Endothelial cell of hepatic sinusoid (primary cell): ENCODE results near the gene CHD8.
"Not testable (repeated sequence)": the region's sequence is repeated elsewhere in the genome, so short reads cannot be mapped to it uniquely, and the experiment has no call there.

ENCODE experiments used
- in situ Hi-C: cut with HindIII; loops from 2 replicates; pipeline ENCODE4 v1.10.0; 2017; ENCODE audit warnings: low sequenced_read_pairs

Gene CHD8

DNA sequence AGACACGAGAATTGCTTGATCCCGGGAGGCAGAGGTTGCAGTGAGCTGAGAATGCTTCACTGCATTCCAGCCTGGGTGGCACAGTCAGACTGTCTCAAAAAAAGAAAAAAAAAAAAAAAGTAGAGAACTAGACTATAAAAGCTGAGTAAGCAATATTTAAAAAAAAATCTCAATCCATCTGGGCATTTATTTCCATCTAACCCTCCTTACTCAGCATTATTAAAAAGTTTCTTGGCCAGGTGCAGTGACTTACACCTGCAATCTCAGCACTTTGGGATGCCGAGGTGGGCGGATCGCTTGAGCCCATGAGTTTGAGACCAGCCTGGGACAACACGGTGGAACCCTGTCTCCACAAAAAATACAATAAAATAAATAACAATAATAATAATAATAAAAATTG lies 76.6 kb downstream of the CHD8 start:
- in situ Hi-C loops = no loop called here

DNA sequence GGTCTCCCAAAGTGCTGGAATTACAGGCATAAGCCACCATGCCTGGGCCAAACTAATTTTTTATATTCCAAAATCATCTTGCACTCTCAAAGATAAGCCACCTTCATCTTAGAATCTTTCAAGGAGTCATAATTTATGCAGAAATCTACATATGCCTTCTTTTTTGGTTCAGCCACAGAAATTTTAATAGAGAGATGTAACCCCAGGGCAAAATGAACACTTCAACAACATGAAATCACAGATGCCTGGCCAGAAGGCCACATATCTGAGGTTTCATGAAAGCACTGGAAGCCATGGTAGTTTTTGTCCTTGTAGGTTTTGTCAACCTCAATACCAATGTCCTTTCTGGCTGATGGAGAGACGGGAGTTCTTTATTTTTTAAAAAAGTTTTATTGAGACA lies 81.9 kb downstream of the CHD8 start:
- in situ Hi-C loops = no loop called here

DNA sequence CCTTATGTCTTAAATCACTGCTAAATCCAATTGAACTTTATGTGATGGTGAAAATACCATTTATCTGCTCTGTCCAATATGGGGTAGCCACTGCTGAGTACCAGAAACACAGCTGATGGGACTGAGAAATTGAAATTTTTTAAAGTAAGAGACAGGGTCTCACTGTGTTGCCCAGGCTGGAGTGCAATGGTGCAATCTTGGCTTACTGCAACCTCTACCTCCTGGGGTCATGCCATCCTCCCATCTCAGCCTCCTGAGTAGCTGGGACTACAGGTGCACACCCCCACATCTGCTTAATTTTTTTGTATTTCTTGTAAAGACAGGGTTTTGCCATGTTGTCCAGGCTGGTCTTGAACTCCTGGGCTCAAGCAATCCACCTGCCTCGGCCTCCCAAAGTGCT lies 83.1 kb downstream of the CHD8 start:
- in situ Hi-C loops = not testable (repeated sequence)

DNA sequence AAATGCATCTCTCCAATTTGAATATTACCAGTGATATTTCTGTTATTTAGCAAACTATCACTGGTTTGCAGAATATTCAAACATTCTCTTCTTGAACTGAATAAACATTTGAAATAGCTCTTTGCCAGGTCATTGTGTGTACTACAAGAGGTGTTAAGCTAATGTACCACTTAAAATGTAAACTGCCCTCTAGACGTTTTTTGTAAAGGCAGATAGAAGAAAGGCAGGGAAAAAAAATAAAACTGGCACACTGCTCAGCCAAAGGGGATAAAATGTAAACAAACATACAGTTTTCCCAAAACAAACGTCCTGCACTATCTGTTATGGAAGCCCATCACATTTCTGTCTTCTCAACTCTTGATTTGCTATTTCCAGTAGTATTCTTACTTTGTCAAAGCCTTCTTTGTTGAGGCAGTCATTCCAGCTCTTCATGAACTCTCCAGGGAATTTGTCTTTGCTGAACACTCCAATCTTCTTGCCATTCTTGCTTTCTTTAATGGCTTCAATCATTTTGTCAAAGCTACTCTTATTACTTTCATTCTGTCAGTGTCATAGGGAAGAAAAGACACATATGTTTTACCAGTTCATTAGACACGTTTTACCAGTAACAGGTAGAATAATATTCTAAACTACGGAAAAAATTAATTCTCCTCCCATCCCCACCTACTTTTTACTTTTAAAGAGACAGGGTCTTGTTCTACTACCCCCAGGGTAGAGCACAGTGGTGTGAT lies 85.8 kb downstream of the CHD8 start:
- in situ Hi-C loops = no loop called here

DNA sequence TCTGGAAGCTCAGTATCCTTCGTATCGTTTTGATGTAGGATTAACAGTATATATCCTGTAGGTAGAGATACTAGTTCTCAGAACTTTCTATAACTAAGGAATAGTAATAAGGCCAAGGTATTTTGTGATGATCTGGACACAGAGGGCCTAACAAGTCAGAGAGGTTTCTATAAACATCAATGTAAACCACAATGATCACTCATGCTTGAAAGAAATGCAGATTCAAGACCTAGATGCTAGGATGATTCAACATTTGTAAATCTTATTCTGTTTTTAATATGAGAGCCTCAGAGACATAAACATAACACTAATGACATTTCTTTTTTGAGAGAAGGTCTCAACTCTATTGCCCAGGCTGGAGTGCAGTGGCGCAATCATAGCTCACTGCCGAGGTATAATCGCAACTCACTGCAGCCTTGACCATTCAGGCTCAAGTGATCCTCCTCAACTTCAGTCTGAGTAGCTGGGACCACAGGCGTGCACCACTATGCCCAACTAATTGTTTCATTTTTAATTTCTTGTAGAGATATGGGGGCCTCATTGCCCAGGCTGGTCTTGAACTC lies 88.3 kb downstream of the CHD8 start:
- in situ Hi-C loops = no loop called here

- in situ Hi-C loops = no loop called here
Measured at GRCh38 chr14:21356511-21356910, 99.4 kb downstream of the CHD8 start.

DNA sequence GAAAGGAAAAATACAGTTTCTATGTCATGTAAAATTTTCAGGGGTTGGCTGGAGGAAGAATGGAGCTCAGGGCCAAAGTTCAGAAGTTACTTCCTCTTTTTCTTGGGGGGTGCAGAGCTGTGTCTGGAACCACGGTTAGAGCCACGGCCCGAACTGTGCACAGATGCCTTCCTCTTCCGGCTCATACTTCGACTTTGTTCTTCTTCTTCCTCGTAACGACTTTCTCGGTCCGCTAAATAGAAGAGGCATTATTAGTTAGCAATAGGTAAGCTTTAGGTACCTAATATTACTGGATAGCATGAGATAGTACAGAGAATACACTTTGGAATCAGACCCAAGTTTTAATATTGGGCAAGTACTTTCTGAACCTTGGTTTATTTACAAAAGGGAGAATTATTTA lies 103.3 kb downstream of the CHD8 start:
- in situ Hi-C loops = loop anchor here (5.0 kb wide), 1 partner anchor 50 kb away; no protein-coding TSS in a partner anchor

- in situ Hi-C loops = loop anchor here (5.0 kb wide), 1 partner anchor 52 kb away; no protein-coding TSS in a partner anchor
Measured at GRCh38 chr14:21350539-21350938, 105.4 kb downstream of the CHD8 start.

DNA sequence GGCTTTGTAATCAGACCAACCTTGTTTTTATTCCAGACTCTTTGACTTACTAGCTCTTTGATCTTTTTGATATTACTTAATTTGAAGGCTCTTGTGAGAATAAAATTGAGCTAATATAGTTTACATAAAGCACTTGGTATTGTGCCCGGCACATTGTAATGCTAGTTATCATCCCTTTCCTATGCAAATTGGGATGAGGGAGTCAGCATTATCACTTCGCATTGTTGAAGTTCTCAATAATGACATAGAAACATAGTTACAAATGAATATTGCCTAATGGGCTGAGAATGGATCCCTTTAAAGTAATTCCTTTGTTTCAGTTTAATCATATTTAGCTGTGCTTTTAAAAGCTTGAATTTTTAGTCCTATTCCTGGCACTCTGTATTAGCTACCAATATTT lies 108.7 kb downstream of the CHD8 start:
- in situ Hi-C loops = no loop called here

DNA sequence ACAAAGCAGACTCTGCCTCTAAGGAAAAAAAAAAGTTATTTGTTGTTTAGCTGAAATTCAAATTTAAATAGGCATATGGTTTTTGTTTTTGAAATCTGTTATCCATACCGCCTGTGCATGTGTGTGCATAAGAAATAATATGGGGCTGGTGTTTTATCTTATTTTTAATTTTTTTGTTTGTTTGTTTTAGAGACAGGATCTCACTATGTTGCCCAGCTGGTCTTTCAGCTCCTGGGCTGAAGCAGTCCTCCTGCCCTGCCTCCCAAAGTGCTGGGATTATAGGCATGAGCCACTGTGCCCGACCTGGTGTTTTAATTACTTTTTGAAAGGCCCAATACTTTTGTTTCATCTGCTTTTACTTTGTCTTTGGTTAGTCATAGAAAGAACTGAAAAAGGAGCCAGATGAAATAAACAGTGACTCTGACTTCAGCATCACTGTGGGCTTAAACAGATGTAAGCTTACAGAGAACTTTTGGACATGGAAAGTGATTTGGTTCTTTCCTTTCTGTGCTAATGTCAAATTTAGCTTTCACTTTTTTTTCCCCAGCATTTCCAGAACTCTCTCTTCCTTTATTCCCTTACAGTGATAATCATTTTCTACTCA lies 109.3 kb downstream of the CHD8 start:
- in situ Hi-C loops = no loop called here

- in situ Hi-C loops = no loop called here
Measured at GRCh38 chr14:21343035-21343794, 112.7 kb downstream of the CHD8 start.
